ENCODE results near the gene MXD3. TPM values are rescaled to one million over a fixed set of nuclear protein-coding genes. Genes with fewer than 3 reads are reported as not detected.
"Not testable (repeated sequence)": the region's sequence is repeated elsewhere in the genome, so short reads cannot be mapped to it uniquely, and the experiment has no call there.

The MXD3 gene
- total RNA-seq, 1 donor from 2014 or later, result 5.7 TPM

DNA sequence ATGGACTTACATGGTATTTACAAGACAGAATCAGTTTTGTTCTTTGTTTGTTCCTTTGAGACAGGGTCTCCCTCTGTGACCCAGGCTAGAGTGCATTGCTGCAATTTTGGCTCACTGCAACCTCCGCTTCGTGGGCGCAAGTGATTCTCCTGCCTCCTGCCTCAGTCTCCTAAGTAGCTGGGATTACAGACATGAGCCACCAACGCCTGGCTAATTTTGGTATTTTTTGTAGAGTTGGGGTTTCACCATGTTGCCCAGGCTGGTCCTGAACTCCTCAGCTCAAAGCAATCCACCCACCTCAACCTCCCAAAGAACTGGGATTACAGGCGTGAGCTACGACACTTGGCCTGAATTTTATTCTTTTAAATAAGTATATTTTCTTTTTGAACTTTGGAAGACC is 35.8 kb downstream of the MXD3 start:
- H3K9ac ChIP-seq (ENCODE audit: low read depth in 1 of 3, low read length in 3 of 3), result no peak overlapping the region
- H3K27ac ChIP-seq (ENCODE audit: low read depth, low read length), result no peak overlapping the region
- H3K9me3 ChIP-seq (ENCODE audit: control insufficient read depth in 3 of 3, low read length in 3 of 3), result no peaks in the 10 kb centered on the region
- no peaks in the 10 kb centered on the region for H3K4me1 ChIP-seq (ENCODE audit: control insufficient read depth in 3 of 3, insufficient read depth in 3 of 3, low read length in 3 of 3)
- no peak overlapping the region for H3K4me3 ChIP-seq (ENCODE audit: low read length in 3 of 3)
- no peaks in the 10 kb centered on the region for H3K27me3 ChIP-seq (ENCODE audit: control insufficient read depth in 3 of 3, insufficient read depth in 3 of 3, low read length in 3 of 3)
- peaks cover 15 to 52% (median 30%) of the 10 kb centered on the region in 3 donors for H3K36me3 ChIP-seq (ENCODE audit: control insufficient read depth in 3 of 3, insufficient read depth in 3 of 3, low read length in 3 of 3)

DNA sequence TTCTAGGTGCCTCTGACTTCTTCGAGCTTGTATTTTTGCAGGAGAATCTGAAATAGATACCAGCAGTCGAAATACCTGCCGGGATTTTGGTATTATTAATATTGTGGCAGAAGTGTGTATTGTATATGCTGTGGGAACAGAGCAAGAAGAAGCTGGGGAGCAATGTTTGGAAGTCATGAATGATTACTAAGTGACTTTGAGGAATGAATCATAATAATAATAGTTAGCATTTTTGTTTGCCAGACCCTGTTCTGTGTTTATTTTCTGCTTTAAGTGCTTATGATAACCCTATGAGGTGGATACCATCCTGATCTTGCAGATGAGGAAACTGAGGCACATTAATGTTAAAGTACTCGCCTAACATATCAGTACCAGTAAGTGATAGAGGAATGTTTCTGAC is 40.6 kb downstream of the MXD3 start:
- no peaks in the 10 kb centered on the region for H3K27me3 ChIP-seq (ENCODE audit: control insufficient read depth in 3 of 3, insufficient read depth in 3 of 3, low read length in 3 of 3)
- H3K9me3 ChIP-seq (ENCODE audit: control insufficient read depth in 3 of 3, low read length in 3 of 3), result no peaks in the 10 kb centered on the region
- H3K4me1 ChIP-seq (ENCODE audit: control insufficient read depth in 3 of 3, insufficient read depth in 3 of 3, low read length in 3 of 3), result no peaks in the 10 kb centered on the region
- no peak overlapping the region for H3K27ac ChIP-seq (ENCODE audit: low read depth, low read length)
- no peak overlapping the region for H3K4me3 ChIP-seq (ENCODE audit: low read length in 3 of 3)
- no peak overlapping the region for H3K9ac ChIP-seq (ENCODE audit: low read depth in 1 of 3, low read length in 3 of 3)
- peaks cover 34 to 54% (median 46%) of the 10 kb centered on the region in 3 donors for H3K36me3 ChIP-seq (ENCODE audit: control insufficient read depth in 3 of 3, insufficient read depth in 3 of 3, low read length in 3 of 3)

DNA sequence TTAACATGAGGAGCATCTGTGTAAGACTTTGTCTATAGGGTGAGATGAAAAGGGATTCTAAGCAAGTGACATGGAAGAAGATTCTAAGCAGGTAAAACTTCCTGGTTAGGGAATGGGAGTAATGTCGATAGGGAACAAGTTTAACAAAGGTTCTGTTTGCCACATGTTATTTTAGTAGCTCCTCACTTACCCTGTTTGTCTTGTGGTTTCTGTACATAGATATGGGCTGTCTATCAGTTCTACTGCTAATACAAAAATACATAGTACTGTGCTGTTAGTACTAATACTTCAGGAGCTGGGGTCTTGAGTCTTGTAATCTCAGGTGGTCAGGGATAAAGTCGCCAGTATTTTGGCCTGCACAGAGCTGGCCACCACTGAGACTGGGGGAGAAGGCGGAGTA is 41.0 kb downstream of the MXD3 start:
- H3K27me3 ChIP-seq (ENCODE audit: control insufficient read depth in 3 of 3, insufficient read depth in 3 of 3, low read length in 3 of 3), result no peaks in the 10 kb centered on the region
- no peak overlapping the region for H3K9ac ChIP-seq (ENCODE audit: low read depth in 1 of 3, low read length in 3 of 3)
- H3K4me1 ChIP-seq (ENCODE audit: control insufficient read depth in 3 of 3, insufficient read depth in 3 of 3, low read length in 3 of 3), result no peaks in the 10 kb centered on the region
- H3K4me3 ChIP-seq (ENCODE audit: low read length in 3 of 3), result no peak overlapping the region
- no peak overlapping the region for H3K27ac ChIP-seq (ENCODE audit: low read depth, low read length)
- peaks cover 33 to 54% (median 48%) of the 10 kb centered on the region in 3 donors for H3K36me3 ChIP-seq (ENCODE audit: control insufficient read depth in 3 of 3, insufficient read depth in 3 of 3, low read length in 3 of 3)
- no peaks in the 10 kb centered on the region for H3K9me3 ChIP-seq (ENCODE audit: control insufficient read depth in 3 of 3, low read length in 3 of 3)

DNA sequence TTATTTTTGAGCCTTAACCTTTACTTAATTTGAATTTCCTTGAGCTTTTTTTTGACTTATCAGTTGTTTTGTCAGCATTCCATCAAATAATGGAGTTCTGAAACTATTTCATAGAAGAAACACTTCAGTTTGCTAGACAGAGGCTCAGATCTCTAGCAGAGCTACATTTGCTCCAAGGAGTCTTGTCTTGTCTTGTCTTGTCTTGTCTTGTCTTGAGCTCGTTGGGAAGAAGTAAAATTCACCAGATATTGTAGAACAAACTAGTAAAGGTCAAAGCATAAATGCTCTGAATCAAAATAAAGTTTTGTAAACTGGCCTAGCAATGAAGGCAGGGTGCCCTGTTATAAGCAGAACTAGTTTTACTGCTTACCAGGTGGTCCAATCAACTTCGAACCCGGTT is 41.7 kb downstream of the MXD3 start:
- Histone ChIP-seq H3K4me3 (ENCODE audit: low read length in 3 of 3) (no peak overlapping the region), H3K9me3 (ENCODE audit: control insufficient read depth in 3 of 3, low read length in 3 of 3) (no peaks in the 10 kb centered on the region), H3K27ac (ENCODE audit: low read depth, low read length) (no peak overlapping the region), H3K4me1 (ENCODE audit: control insufficient read depth in 3 of 3, insufficient read depth in 3 of 3, low read length in 3 of 3) (no peaks in the 10 kb centered on the region), H3K36me3 (ENCODE audit: control insufficient read depth in 3 of 3, insufficient read depth in 3 of 3, low read length in 3 of 3) (peaks cover 34 to 56% (median 49%) of the 10 kb centered on the region in 3 donors), H3K27me3 (ENCODE audit: control insufficient read depth in 3 of 3, insufficient read depth in 3 of 3, low read length in 3 of 3) (no peaks in the 10 kb centered on the region), H3K9ac (ENCODE audit: low read depth in 1 of 3, low read length in 3 of 3) (no peak overlapping the region)

DNA sequence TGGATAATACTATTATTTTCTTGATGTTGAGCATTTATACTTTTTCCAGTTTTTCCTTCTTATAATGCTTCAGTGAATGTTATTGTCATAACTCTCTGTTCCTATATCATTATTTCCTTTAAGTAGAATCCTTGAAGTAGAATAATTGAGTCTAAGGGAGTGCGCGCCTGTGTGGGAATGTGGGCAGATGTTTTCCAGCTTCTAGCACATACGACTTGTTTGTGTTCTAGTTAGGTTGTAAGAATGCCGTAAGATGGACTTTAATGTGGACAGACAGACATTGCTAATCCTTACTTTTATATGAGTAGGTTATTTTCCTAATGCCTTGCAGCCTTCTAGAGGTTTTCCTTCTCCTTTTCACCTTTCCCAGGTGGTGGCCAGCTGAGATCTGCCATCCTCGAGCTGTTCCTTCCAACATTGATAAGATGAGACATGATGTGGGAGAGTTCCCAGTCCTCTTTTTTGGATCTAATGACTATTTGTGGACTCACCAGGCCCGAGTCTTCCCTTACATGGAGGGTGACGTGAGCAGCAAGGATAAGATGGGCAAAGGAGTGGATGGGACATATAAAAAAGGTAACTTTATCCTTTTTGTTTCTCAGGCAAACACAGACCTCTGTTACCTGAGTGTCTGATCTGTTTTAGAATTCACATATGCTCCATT is 42.3 kb downstream of the MXD3 start:
- no peaks in the 10 kb centered on the region for H3K4me1 ChIP-seq (ENCODE audit: control insufficient read depth in 3 of 3, insufficient read depth in 3 of 3, low read length in 3 of 3)
- H3K9me3 ChIP-seq (ENCODE audit: control insufficient read depth in 3 of 3, low read length in 3 of 3), result no peaks in the 10 kb centered on the region
- H3K9ac ChIP-seq (ENCODE audit: low read depth in 1 of 3, low read length in 3 of 3), result no peak overlapping the region
- peaks cover 32 to 52% (median 49%) of the 10 kb centered on the region in 3 donors for H3K36me3 ChIP-seq (ENCODE audit: control insufficient read depth in 3 of 3, insufficient read depth in 3 of 3, low read length in 3 of 3)
- H3K4me3 ChIP-seq (ENCODE audit: low read length in 3 of 3), result no peak overlapping the region
- no peaks in the 10 kb centered on the region for H3K27me3 ChIP-seq (ENCODE audit: control insufficient read depth in 3 of 3, insufficient read depth in 3 of 3, low read length in 3 of 3)
- no peak overlapping the region for H3K27ac ChIP-seq (ENCODE audit: low read depth, low read length)

DNA sequence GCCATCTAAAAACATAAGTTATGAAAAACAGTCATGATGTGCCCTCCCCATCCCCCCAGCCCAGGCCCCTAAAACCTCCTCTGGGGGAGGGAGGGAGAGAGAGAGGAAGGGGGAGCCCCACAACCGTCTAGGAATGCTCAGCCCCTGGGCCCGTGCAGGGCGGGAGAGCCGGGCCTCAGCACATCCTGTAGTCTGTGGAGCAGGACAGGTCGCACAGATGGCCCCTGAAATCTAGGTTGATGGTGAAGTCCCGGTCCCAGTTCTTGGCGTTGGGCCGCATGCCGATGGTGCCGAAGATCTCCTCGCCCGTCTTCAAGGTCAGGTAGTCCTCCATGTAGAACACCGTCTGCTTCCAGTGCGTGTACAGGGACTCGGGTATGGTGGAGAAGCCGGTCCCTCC is 46.3 kb downstream of the MXD3 start:
- peaks cover 0 to 2% (median 0%) of the 10 kb centered on the region in 3 donors for H3K4me1 ChIP-seq (ENCODE audit: control insufficient read depth in 3 of 3, insufficient read depth in 3 of 3, low read length in 3 of 3)
- no peak overlapping the region for H3K27ac ChIP-seq (ENCODE audit: low read depth, low read length)
- H3K9me3 ChIP-seq (ENCODE audit: control insufficient read depth in 3 of 3, low read length in 3 of 3), result no peaks in the 10 kb centered on the region
- no peaks in the 10 kb centered on the region for H3K27me3 ChIP-seq (ENCODE audit: control insufficient read depth in 3 of 3, insufficient read depth in 3 of 3, low read length in 3 of 3)
- H3K36me3 ChIP-seq (ENCODE audit: control insufficient read depth in 3 of 3, insufficient read depth in 3 of 3, low read length in 3 of 3), result peaks cover 26 to 48% (median 44%) of the 10 kb centered on the region in 3 donors
- H3K4me3 ChIP-seq (ENCODE audit: low read length in 3 of 3), result no peak overlapping the region
- no peak overlapping the region for H3K9ac ChIP-seq (ENCODE audit: low read depth in 1 of 3, low read length in 3 of 3)

DNA sequence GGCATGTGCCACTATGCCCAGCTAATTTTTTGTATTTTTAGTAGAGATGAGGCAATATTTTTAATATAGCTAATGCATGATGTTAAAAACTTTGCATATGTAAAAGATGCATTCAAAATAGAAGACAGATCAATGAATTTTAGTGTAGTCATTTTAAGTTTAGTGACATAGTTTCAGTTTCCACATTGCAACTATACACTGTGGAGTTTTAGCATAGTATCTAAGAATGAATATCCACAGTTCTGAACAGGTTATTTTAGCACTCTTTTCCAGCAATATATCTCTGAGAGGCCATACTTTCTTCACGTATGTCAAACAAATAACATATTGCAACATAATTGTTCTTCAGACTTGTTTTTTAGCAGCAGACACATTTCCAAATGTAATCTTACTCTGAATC is 47.5 kb downstream of the MXD3 start:
- Histone ChIP-seq H3K36me3 (ENCODE audit: control insufficient read depth in 3 of 3, insufficient read depth in 3 of 3, low read length in 3 of 3) (peaks cover 17 to 49% (median 44%) of the 10 kb centered on the region in 3 donors), H3K27me3 (ENCODE audit: control insufficient read depth in 3 of 3, insufficient read depth in 3 of 3, low read length in 3 of 3) (no peaks in the 10 kb centered on the region), H3K9ac (ENCODE audit: low read depth in 1 of 3, low read length in 3 of 3) (no peak overlapping the region)

DNA sequence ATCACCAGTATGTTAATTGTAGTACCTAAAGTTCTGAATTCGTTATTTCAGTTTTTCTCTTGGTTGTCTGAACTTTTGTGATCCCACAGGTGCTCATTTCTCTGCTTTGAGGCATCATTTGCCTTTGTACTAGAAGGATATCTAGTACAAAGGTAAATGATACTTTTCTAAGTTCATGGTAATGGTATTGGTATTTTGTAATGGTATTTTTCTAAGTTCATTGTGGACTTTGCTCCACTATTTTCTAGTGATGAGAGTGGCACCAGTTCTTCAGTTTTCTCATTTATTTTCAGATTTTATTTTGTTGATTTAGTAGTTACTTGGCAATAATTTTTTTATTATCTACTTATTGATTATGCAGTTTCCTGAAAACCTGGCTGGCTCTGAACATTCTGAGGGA is 50.2 kb downstream of the MXD3 start:
- Histone ChIP-seq H3K9me3 (ENCODE audit: control insufficient read depth in 3 of 3, low read length in 3 of 3) (no peaks in the 10 kb centered on the region), H3K27ac (ENCODE audit: low read depth, low read length) (no peak overlapping the region), H3K9ac (ENCODE audit: low read depth in 1 of 3, low read length in 3 of 3) (no peak overlapping the region), H3K4me3 (ENCODE audit: low read length in 3 of 3) (no peak overlapping the region), H3K27me3 (ENCODE audit: control insufficient read depth in 3 of 3, insufficient read depth in 3 of 3, low read length in 3 of 3) (no peaks in the 10 kb centered on the region), H3K36me3 (ENCODE audit: control insufficient read depth in 3 of 3, insufficient read depth in 3 of 3, low read length in 3 of 3) (peaks cover 10 to 39% (median 38%) of the 10 kb centered on the region in 3 donors), H3K4me1 (ENCODE audit: control insufficient read depth in 3 of 3, insufficient read depth in 3 of 3, low read length in 3 of 3) (peaks cover 0 to 2% (median 0%) of the 10 kb centered on the region in 3 donors)

More for the DNA sequence above, 47.5 kb downstream of the MXD3 start:
- H3K4me1 ChIP-seq (ENCODE audit: control insufficient read depth in 3 of 3, insufficient read depth in 3 of 3, low read length in 3 of 3), result peaks cover 0 to 2% (median 0%) of the 10 kb centered on the region in 3 donors
- H3K4me3 ChIP-seq (ENCODE audit: low read length in 3 of 3), result no peak overlapping the region
- H3K9me3 ChIP-seq (ENCODE audit: control insufficient read depth in 3 of 3, low read length in 3 of 3), result no peaks in the 10 kb centered on the region
- H3K27ac ChIP-seq (ENCODE audit: low read depth, low read length), result no peak overlapping the region

DNA sequence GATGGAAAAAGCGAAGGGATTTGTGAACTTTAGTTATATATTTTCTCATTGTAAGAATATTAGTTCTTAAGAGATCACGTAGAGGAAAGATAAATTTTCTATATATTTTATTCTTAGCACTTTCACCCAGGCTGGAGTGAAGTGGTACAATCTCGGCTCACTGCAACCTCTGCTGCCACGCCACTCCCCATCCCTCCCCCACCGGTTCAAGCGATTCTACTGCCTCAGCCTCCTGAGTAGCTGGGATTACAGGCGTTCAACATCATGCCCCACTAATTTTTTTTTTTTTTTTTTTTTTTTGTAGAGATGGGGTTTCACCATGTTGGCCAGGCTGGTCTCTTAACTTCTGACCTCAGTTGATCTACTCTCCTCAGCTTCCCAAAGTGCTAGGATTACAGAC is 50.7 kb downstream of the MXD3 start:
- Histone ChIP-seq H3K27me3 (ENCODE audit: control insufficient read depth in 3 of 3, insufficient read depth in 3 of 3, low read length in 3 of 3) (no peaks in the 10 kb centered on the region), H3K4me1 (ENCODE audit: control insufficient read depth in 3 of 3, insufficient read depth in 3 of 3, low read length in 3 of 3) (peaks cover 0 to 2% (median 0%) of the 10 kb centered on the region in 3 donors), H3K27ac (ENCODE audit: low read depth, low read length) (no peak overlapping the region), H3K36me3 (ENCODE audit: control insufficient read depth in 3 of 3, insufficient read depth in 3 of 3, low read length in 3 of 3) (peaks cover 4 to 34% (median 33%) of the 10 kb centered on the region in 3 donors), H3K9me3 (ENCODE audit: control insufficient read depth in 3 of 3, low read length in 3 of 3) (no peaks in the 10 kb centered on the region), H3K4me3 (ENCODE audit: low read length in 3 of 3) (no peak overlapping the region), H3K9ac (ENCODE audit: low read depth in 1 of 3, low read length in 3 of 3) (no peak overlapping the region)

DNA sequence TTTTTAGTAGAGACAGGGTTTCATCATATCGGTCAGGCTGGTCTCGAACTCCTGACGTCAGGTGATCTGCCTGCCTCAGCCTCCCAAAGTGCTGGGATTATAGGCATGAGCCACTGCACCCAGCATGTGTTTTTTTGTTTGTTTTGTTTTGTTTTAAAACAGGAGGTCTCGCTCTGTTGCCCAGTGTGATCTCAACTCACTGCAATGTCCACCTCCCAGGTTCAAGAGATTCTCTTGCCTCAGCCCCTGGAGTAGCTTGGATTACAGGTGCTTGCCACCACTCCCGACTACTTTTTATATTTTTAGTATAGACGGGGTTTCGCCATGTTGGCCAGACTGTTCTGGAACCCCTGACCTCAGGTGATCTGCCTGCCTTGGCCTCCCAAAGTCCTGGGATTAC is 53.0 kb downstream of the MXD3 start:
- not testable (repeated sequence) for H3K4me3 ChIP-seq (ENCODE audit: low read length in 3 of 3); H3K4me1 ChIP-seq (ENCODE audit: control insufficient read depth in 3 of 3, insufficient read depth in 3 of 3, low read length in 3 of 3); H3K27me3 ChIP-seq (ENCODE audit: control insufficient read depth in 3 of 3, insufficient read depth in 3 of 3, low read length in 3 of 3); H3K27ac ChIP-seq (ENCODE audit: low read depth, low read length); H3K9ac ChIP-seq (ENCODE audit: low read depth in 1 of 3, low read length in 3 of 3); H3K9me3 ChIP-seq (ENCODE audit: control insufficient read depth in 3 of 3, low read length in 3 of 3)
- H3K36me3 ChIP-seq (ENCODE audit: control insufficient read depth in 3 of 3, insufficient read depth in 3 of 3, low read length in 3 of 3), result peaks cover 4 to 39% (median 32%) of the 10 kb centered on the region in 3 donors

Measured in skeletal muscle tissue (tissue), 4 donors.